ENCODE data around the gene PDCD1. TPM values are rescaled to one million over a fixed set of nuclear protein-coding genes. Genes with fewer than 3 reads are reported as not detected.

PDCD1 gene
- total and polyA plus RNA-seq, 2 of the 13 experiments (the other 11 are each of a cell fraction or from before 2014, with no cell fraction given): 0.04 TPM; not detected in 1

DNA sequence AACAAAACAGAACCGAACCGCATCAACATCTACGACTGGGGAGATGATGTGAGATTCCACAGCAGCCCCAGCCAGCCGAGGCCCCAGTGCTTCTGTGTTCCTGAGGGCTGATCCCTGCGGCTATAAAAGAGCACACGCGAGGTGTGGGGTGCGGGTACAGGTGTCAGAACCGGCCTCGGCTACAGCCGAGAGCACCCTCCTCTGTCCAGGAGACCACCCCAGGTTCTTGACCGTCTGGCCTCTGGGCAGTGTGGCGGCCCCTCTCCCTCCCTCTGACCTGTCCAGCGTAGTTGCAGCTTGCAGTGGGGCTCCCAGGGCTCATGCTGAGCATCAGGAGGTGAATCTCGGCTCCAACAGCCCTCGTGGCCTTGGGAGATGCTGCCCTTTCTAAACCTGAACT, 34.6 kb upstream of the PDCD1 start:
- DNase-seq (ENCODE audit: low spot score): no peak
- TF ChIP-seq, protein P1, sequence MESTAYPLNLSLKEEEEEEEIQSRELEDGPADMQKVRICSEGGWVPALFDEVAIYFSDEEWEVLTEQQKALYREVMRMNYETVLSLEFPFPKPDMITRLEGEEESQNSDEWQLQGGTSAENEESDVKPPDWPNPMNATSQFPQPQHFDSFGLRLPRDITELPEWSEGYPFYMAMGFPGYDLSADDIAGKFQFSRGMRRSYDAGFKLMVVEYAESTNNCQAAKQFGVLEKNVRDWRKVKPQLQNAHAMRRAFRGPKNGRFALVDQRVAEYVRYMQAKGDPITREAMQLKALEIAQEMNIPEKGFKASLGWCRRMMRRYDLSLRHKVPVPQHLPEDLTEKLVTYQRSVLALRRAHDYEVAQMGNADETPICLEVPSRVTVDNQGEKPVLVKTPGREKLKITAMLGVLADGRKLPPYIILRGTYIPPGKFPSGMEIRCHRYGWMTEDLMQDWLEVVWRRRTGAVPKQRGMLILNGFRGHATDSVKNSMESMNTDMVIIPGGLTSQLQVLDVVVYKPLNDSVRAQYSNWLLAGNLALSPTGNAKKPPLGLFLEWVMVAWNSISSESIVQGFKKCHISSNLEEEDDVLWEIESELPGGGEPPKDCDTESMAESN (CRISPR knock-in tag; conservative IDR thresholded peaks at IDR 0.05): no peak
- TF ChIP-seq, protein P2, sequence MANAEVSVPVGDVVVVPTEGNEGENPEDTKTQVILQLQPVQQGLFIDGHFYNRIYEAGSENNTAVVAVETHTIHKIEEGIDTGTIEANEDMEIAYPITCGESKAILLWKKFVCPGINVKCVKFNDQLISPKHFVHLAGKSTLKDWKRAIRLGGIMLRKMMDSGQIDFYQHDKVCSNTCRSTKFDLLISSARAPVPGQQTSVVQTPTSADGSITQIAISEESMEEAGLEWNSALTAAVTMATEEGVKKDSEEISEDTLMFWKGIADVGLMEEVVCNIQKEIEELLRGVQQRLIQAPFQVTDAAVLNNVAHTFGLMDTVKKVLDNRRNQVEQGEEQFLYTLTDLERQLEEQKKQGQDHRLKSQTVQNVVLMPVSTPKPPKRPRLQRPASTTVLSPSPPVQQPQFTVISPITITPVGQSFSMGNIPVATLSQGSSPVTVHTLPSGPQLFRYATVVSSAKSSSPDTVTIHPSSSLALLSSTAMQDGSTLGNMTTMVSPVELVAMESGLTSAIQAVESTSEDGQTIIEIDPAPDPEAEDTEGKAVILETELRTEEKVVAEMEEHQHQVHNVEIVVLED (CRISPR knock-in tag; IDR thresholded peaks at IDR 0.05; ENCODE audit: borderline replicate concordance): no peak
- TF ChIP-seq SP140L (CRISPR knock-in tag; IDR thresholded peaks at IDR 0.05; ENCODE audit: borderline replicate concordance) (no peak), ZNF792 (CRISPR knock-in tag; IDR thresholded peaks at IDR 0.05) (no peak)
- no peak for ATAC-seq
- H3K36me3 ChIP-seq (replicated peaks in 1 of 2; ENCODE audit: control insufficient read depth in 1 of 2, insufficient read depth in 2 of 2, low read length in 2 of 2): no peaks in the 10 kb centered on the region
- no peaks in the 10 kb centered on the region for H4K20me1 ChIP-seq (ENCODE audit: insufficient read depth, low read length)
- no peaks in the 10 kb centered on the region for H3K79me2 ChIP-seq (ENCODE audit: insufficient read depth, low read length)
- no peak overlapping the region for H3K4me3 ChIP-seq (replicated peaks in 1 of 3; ENCODE audit: insufficient read depth in 1 of 3, low read depth in 2 of 3, low read length in 3 of 3)
- no peak overlapping the region for H2AFZ ChIP-seq (ENCODE audit: low read length)
- no peak overlapping the region for H3K27ac ChIP-seq (ENCODE audit: extremely low read length, insufficient read depth, low read length)
- intact Hi-C loops (cut with micrococcal nuclease; ENCODE audit: unreplicated experiment): no loop called here
- H3K4me1 ChIP-seq (ENCODE audit: insufficient read depth, low read length): peaks cover 17% of the 10 kb centered on the region
- in situ Hi-C loops (cut with HindIII; ENCODE audit: extremely low pct_ligation_motif_present, low pct_unique_long_range_greater_than_20kb): no loop called here
- no TSS peak for BruUV-seq (replicated peaks)
- WGBS (ENCODE audit: low lambda C conversion rate): 42% methylated on average over 15 of the region's 16 CpGs
- ChIA-PET CTCF (ENCODE audit: low intra/inter-chr PET ratio, low total read pairs) (no interaction called here), POLR2A (no interaction called here)
- H3K4me2 ChIP-seq (ENCODE audit: low read depth, low read length): no peak overlapping the region
- no peak for FAIRE-seq
- H3K27me3 ChIP-seq (ENCODE audit: control insufficient read depth in 1 of 2, insufficient read depth in 2 of 2, low read length in 2 of 2): peaks cover 3 to 47% of the 10 kb centered on the region in 2 experiments; a peak in 3 of 5 replicates
- no peak overlapping the region for H3K9ac ChIP-seq (ENCODE audit: insufficient read depth, low read depth, low read length)
- no peaks in the 10 kb centered on the region for H3K9me3 ChIP-seq (ENCODE audit: low read length)
